ENCODE data around the gene FCMR. TPM values are rescaled to one million over a fixed set of nuclear protein-coding genes. Genes with fewer than 3 reads are reported as not detected.

Gene FCMR
- total RNA-seq, 1 donor from 2014 or later = 1.3 TPM

GRCh38 chr1:206898089-206898914, 23.4 kb downstream of the FCMR start:
- Histone ChIP-seq H3K27ac (no peak overlapping the region), H3K4me1 (no peaks in the 10 kb centered on the region), H3K27me3 (no peaks in the 10 kb centered on the region)

GRCh38 chr1:206897175-206897574, 24.6 kb downstream of the FCMR start, which contains the start of gene IL24:
Gene IL24, plus strand, starts transcription at chr1:206897443. Its CDS starts 390 bp downstream, at chr1:206897833.
- no peak for DNase-seq (ENCODE audit: low spot score in 2 of 2)
- no peaks in the 10 kb centered on the region for H3K36me3 ChIP-seq
- no peak for TF ChIP-seq CTCF (IDR thresholded peaks at IDR 0.05)
- H3K9me3 ChIP-seq = no peaks in the 10 kb centered on the region
- no peaks in the 10 kb centered on the region for H3K4me1 ChIP-seq
- no peak within 1 kb of the TSS for H3K4me3 ChIP-seq
- intact Hi-C loops (cut with DNase I) = no loop called here
- H3K27ac ChIP-seq = no peak within 1 kb of the TSS
- H3K27me3 ChIP-seq = no peaks in the 10 kb centered on the region

More at GRCh38 chr1:206898089-206898914, 23.4 kb downstream of the FCMR start:
- DNase-seq (ENCODE audit: low spot score in 2 of 2) = no peak
- TF ChIP-seq CTCF (IDR thresholded peaks at IDR 0.05) = no peak
- Histone ChIP-seq H3K4me3 (no peak overlapping the region), H3K36me3 (no peaks in the 10 kb centered on the region), H3K9me3 (no peaks in the 10 kb centered on the region)
- intact Hi-C loops (cut with DNase I) = no loop called here

GRCh38 chr1:206896261-206896660, 25.5 kb downstream of the FCMR start:
- Histone ChIP-seq H3K27ac (no peak overlapping the region), H3K27me3 (no peaks in the 10 kb centered on the region), H3K9me3 (no peaks in the 10 kb centered on the region), H3K4me3 (no peak overlapping the region), H3K4me1 (no peaks in the 10 kb centered on the region), H3K36me3 (no peaks in the 10 kb centered on the region)
- no peak for DNase-seq (ENCODE audit: low spot score in 2 of 2)
- no peak for TF ChIP-seq CTCF (IDR thresholded peaks at IDR 0.05)
- intact Hi-C loops (cut with DNase I) = no loop called here

- H3K27ac ChIP-seq = no peak overlapping the region
- intact Hi-C loops (cut with DNase I) = no loop called here
- H3K4me3 ChIP-seq = no peak overlapping the region
- no peak for DNase-seq (ENCODE audit: low spot score in 2 of 2)
- H3K27me3 ChIP-seq = no peaks in the 10 kb centered on the region
- no peak for TF ChIP-seq CTCF (IDR thresholded peaks at IDR 0.05)
- H3K36me3 ChIP-seq = no peaks in the 10 kb centered on the region
- no peaks in the 10 kb centered on the region for H3K4me1 ChIP-seq
- no peaks in the 10 kb centered on the region for H3K9me3 ChIP-seq
These were observed 25.9 kb downstream of the FCMR start for GRCh38 chr1:206895837-206896242.

GRCh38 chr1:206895325-206895724, 26.4 kb downstream of the FCMR start:
- intact Hi-C loops (cut with DNase I) = no loop called here
- no peak for TF ChIP-seq CTCF (IDR thresholded peaks at IDR 0.05)
- Histone ChIP-seq H3K27me3 (no peaks in the 10 kb centered on the region), H3K36me3 (no peaks in the 10 kb centered on the region), H3K9me3 (no peaks in the 10 kb centered on the region), H3K4me1 (no peaks in the 10 kb centered on the region), H3K4me3 (no peak overlapping the region), H3K27ac (no peak overlapping the region)
- DNase-seq (ENCODE audit: low spot score in 2 of 2) = no peak
